Activated CD8-positive, alpha-beta memory T cell treated with anti-CD3 and anti-CD28 coated beads, Interleukin-2, amount 50 U/mL, for 1 hour (primary cell): Measurements from ENCODE around the gene CAMK2G.
A peak's percentile ranks its signal among the peaks of the same experiment; 100 is the strongest.

Experiments
- DNase-seq: peaks from one replicate; pipeline ENCODE4 v3.0.0-alpha.2; 2020; ENCODE audit errors: extremely low read depth

CAMK2G gene

GRCh38 chr10:73863039-73863817, 11.1 kb downstream of the CAMK2G start:
- no peak for DNase-seq

GRCh38 chr10:73862011-73862410, 12.3 kb downstream of the CAMK2G start:
- DNase-seq, result no peak

GRCh38 chr10:73859784-73860491, 14.4 kb downstream of the CAMK2G start:
- no peak for DNase-seq

GRCh38 chr10:73859428-73859783, 14.9 kb downstream of the CAMK2G start:
- DNase-seq, result no peak

GRCh38 chr10:73858750-73859427, 15.5 kb downstream of the CAMK2G start:
- DNase-seq, result no peak

- no peak for DNase-seq
Observed at GRCh38 chr10:73858013-73858708, 16.2 kb downstream of the CAMK2G start.

GRCh38 chr10:73857446-73857845, 16.9 kb downstream of the CAMK2G start:
- DNase-seq, result no peak

- no peak for DNase-seq
Observed at GRCh38 chr10:73856261-73856660, 18.1 kb downstream of the CAMK2G start.

- DNase-seq, result no peak
Observed at GRCh38 chr10:73855413-73855812, 18.9 kb downstream of the CAMK2G start.

GRCh38 chr10:73854310-73854709, 20.0 kb downstream of the CAMK2G start:
- no peak for DNase-seq

GRCh38 chr10:73853196-73853595, 21.2 kb downstream of the CAMK2G start:
- no peak for DNase-seq

- no peak for DNase-seq
Observed at GRCh38 chr10:73850863-73851461, 23.4 kb downstream of the CAMK2G start.

- no peak for DNase-seq
Observed at GRCh38 chr10:73850211-73850610, 24.1 kb downstream of the CAMK2G start.

- DNase-seq, result peak; percentile 76
Observed at GRCh38 chr10:73848821-73849489, 25.4 kb downstream of the CAMK2G start.

GRCh38 chr10:73847031-73847430, 27.3 kb downstream of the CAMK2G start:
- no peak for DNase-seq

GRCh38 chr10:73843261-73843660, 31.1 kb downstream of the CAMK2G start:
- no peak for DNase-seq

GRCh38 chr10:73842349-73842748, 32.0 kb downstream of the CAMK2G start:
- DNase-seq, result no peak

GRCh38 chr10:73841526-73842285, 32.6 kb downstream of the CAMK2G start:
- DNase-seq, result no peak

- no peak for DNase-seq
Observed at GRCh38 chr10:73841061-73841421, 33.3 kb downstream of the CAMK2G start.

GRCh38 chr10:73840403-73841060, 33.8 kb downstream of the CAMK2G start:
- DNase-seq, result no peak
